Keratinocyte (primary cell): ENCODE results near the gene CXCR6.

Experiments used
- EZH2 ChIP-seq: IDR thresholded peaks from one replicate; pipeline ENCODE4 v1.6.1; 2012; ENCODE audit warnings: inconsistent platforms, mild to moderate bottlenecking, low read length, moderate library complexity
- TF ChIP-seq, protein P1 (sequence below), 3 experiments: IDR thresholded peaks in 1 of 3; conservative IDR thresholded peaks in 1 of 3; optimal IDR thresholded peaks in 1 of 3; 2 replicates in 2 of 3; 3 replicates in 1 of 3; pipeline versions ENCODE3 to v1.5.1; 2011; ENCODE audit warnings: low read length in 3 of 3, mild to moderate bottlenecking in 3 of 3, moderate library complexity in 2 of 3, control low read depth in 1 of 3, inconsistent platforms in 1 of 3; ENCODE audit not compliant: insufficient read depth in 2 of 3; ENCODE audit errors: extremely low read depth in 1 of 3

DNA sequence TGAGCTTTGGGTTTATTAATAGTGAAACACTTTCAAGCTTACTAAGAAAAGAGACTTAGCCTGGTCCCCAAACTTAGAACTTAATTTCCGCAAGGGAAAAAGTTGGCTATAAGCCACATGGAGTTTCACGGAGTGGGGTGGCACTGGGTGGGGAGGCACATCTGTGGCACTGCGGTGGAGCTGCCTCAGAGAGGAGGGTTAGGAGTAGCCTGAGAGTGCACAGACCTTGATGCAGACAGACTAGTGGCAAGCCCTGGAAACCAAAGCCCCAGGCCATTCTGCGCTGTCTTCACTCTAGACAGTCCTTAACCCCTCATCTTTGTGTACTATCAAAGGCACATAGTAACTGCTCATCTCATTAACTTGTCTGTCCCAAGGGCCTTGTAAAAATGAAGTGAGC lies 22.0 kb downstream of the CXCR6 start:
- TF ChIP-seq, protein P1, sequence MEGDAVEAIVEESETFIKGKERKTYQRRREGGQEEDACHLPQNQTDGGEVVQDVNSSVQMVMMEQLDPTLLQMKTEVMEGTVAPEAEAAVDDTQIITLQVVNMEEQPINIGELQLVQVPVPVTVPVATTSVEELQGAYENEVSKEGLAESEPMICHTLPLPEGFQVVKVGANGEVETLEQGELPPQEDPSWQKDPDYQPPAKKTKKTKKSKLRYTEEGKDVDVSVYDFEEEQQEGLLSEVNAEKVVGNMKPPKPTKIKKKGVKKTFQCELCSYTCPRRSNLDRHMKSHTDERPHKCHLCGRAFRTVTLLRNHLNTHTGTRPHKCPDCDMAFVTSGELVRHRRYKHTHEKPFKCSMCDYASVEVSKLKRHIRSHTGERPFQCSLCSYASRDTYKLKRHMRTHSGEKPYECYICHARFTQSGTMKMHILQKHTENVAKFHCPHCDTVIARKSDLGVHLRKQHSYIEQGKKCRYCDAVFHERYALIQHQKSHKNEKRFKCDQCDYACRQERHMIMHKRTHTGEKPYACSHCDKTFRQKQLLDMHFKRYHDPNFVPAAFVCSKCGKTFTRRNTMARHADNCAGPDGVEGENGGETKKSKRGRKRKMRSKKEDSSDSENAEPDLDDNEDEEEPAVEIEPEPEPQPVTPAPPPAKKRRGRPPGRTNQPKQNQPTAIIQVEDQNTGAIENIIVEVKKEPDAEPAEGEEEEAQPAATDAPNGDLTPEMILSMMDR (optimal IDR thresholded peaks at IDR 0.05 in 1 of 3, IDR thresholded peaks at IDR 0.05 in 1 of 3, conservative IDR thresholded peaks at IDR 0.05 in 1 of 3; ENCODE audit: extremely low read depth in 1 of 3, insufficient read depth in 2 of 3, low read length in 3 of 3): no peak
- no peak for TF ChIP-seq EZH2
